ENCODE data around the gene IL27RA.
A peak's percentile ranks its signal among the peaks of the same experiment; 100 is the strongest.
"Not testable (repeated sequence)": the region's sequence is repeated elsewhere in the genome, so short reads cannot be mapped to it uniquely, and the experiment has no call there.

The IL27RA gene

DNA sequence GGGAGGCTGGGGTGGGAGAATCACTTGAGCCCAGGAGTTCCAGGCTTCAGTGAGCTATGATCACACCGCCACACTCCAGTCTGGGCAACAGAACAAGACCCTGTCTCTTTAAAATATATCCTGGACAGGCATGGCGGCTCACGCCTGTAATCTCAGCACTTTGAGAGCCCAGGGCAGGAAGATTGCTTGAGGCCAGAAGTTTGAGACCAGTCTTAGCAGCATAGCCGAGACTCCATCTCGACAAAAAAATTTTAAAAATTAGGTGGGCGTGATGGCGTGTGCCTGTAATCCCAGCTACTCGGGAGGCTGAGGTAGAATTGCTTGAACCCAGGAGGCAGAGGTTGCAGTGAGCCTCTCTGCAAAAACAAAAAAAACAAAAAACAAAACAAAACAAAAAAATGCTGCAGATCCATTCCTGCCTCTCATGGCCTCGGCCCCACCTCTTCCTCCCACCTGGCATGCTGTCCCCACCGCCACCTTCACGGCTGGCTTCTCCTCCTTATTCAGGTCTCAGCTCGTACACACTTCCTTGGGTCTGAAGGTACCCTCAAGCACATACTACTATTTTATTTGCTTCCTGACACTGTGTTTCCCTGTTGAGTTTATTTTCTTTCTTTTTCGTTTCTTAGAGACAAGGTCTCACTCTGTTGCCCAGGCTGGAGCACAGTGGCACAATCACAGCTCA, 30.7 kb upstream of the IL27RA start:
- DNase-seq, result no peak

DNA sequence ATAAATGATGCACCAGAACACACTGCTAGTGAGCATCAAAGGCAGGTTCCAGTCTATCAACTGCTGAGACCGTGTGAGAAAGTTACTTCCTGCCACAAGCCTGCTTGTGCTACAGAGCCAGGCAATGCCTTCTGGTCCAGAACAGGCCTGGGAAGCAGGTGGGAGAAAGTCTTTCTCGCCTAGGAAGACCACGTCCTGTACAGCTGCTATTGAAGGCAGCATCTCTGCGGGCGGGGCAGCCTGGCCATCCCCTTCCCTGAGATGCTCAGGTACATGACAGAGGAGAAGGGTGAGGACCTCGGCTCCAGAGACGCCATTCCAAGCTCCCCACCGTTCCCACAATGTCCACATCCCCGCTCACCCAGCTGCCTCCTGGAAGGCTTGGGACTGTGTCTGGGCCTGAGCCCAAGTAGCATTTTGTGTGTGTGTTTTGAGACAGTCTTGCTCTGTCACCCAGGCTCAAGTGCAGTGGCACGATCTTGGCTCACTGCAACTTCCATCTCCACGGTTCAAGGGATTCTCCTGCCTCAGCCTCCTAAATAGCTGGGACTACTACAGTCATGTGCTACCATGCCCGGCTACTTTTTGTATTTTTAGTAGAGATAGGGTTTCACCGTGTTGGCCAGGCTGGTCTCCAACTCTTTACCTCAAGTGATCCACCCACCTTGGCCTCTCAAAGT, 28.9 kb upstream of the IL27RA start:
- DNase-seq, result no peak

DNA sequence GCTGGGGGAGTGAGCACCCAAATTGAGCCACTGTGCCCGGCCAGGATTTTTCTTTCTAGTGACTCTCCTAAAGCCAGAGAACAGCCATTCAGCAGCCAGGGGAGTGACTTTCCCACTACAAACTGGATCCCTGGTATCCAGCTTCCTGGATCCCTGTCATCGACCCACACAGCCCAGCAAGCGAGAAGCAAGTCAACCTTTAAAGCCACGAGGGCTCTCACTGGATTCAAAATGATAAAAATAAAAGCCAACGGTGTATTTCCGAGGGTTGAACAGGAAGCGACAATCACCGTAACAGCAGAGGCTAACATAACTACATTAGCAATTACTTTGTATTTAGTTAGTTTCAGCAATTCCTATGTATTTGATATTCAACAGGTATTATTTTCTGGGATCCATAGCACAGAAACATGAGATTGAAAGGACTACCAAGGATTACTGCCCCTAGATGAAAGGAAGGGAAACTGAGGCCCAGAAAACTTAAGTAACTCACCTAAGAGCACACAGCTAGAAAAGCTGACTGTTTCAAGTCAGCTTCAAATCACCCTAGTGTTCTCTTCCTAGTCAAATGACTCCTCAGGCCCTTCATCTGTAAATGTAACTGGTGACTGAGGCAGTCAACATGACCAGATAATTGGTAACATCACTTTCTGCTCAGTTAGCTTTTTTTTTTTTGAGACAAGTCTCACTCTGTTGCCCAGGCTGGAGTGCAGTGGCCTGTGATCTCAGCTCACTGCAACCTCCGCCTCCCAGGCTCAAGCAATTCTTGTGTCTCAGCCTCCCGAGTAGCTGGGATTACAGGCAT, 28.1 kb upstream of the IL27RA start:
- peak; percentile 49 for DNase-seq

DNA sequence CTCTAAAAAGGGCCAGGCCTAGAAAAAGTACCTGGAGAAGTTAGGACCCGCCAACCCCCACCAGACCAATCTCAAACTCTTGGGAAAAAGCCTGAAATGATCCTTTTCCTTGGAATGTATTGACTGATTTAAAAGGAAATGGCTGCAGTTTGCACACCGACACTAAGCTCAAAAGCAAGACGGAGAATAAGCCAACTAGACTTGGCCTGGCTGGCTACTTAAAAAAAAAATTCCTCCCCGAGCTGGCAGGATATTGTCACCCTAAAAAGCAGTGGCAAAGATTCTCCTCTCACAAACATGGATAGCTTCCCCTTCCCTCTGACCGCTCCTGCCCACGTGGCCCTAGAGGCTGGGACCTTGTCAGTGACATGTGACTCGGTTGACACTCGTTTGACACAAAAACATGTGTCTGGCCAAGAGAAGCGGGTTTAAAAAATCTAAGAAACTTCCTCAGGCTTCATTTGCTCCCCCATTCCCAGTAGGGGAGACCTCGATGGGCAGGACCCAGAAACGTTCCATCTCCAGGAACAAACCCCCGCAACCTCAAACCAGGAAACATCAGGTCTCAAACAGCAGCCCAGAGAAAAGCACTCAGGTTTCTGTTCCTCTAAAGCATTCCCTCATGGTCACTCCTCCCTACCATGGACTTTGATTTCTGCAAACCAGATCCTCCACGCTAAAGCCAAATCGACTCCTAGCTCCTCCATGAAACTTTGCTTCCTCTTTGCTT, 26.8 kb upstream of the IL27RA start:
- DNase-seq, result peak; percentile 77

DNA sequence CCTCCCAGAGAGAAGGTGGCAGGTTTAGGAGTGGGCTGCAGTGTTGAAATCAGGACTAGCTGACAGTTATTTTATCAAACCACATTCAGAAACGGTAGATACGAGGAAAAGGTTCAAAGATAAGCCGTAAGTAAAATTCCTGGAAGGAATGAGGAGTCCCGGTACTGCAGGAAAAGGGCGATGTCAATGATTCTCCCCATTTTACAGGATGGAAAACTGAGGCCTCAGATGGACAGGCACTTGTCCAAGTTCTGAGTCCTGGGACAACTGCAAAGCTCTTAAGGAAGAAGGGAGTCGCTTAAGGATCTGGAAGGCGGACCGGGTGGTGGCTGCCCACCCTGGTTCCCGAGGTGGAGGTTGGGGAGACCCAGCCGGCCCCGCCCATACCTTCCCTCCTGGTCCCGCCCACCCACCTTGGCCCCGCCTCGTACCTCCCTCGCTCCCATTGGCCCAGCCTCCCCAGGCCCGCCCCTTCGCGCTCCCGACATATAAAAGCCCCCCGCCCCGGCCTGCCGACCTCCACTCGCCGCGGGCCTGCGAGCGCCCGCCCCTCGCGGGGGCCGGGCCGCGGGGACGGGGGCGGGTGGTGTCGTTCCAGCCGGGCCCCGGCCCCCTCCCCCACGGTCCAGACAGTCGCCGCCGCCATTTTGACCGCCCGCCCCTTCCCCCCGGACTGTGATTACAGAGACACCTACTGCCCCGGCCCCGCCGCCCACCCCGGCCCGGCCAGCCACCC, 26.0 kb upstream of the IL27RA start:
- peak; percentile 94 for DNase-seq

DNA sequence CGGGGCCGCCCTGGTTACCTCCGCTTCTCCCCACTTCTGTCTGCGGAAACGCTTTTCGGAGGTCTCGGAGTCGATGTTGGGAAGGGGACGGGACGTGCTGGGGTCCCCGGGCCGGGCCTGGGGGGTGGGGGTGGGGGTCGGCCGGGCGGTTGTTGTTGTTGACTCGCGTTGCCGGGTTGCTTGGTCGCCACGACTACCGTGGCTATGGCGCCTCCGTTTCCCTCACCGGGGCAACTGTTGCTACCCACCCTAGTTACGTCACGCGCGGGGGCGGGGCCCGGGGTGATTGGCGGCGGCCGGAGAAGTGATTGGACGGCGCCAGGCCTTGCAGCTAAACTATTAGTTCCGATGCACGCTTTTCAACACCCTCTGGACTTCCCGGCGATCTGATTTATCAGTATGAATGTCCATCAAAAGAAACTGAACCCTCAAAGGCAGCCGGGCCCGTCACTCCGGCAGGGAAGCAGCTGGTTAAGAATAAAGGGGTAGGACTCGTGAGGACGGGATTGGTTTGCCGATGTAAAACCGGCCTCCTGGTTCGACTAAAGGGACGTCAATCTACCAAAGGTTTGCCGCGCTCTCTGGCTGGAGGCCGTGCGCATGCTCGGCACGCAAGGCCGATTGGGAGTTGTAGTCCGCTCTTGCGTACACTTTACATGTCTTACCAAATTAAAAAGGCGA, 25.3 kb upstream of the IL27RA start, which contains the start of gene RFX1:
Gene RFX1 (minus strand): TSS at position 236 of the 681 bp plus-strand sequence. CDS start 12,477 bp downstream, outside the sequence.
- DNase-seq, result peak; percentile 99

DNA sequence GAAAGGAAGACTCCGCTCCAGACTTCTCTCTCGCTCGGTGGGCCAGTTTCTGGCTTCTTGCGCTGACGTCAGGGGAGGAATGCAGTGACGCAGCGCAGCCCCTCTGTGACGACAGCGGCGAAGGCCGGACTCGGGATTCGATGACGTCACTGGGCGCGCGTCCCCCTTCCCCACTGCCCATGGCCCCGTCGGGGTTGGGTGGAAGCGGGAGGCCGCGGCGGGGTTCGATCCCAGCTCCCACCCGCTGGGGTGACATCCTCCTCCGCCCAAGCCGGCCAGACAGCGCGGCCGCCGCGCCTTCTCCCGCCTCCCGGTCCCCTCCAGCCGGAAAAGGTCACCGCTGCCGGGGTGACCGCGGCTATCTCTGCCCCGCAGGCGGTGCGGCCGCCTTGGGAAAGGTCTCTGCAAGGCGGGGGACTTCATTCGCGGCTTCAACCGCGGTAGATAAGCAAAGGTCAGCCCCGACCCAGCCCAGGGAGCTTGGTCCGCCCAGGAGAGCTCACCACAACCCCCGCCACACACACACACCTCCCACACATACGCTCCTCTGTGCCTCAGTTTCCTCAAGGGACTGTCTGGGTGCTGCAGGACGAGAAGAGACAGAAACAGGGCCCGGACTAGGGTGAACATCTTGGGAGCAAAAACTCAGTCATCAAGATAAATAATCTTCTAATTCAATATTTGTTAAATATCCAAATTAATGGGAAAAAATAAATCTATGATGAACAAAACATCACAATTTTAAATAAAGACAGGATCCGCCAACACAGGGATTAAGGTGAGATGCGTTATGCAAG, 24.6 kb upstream of the IL27RA start:
- DNase-seq, result peak; percentile 84

DNA sequence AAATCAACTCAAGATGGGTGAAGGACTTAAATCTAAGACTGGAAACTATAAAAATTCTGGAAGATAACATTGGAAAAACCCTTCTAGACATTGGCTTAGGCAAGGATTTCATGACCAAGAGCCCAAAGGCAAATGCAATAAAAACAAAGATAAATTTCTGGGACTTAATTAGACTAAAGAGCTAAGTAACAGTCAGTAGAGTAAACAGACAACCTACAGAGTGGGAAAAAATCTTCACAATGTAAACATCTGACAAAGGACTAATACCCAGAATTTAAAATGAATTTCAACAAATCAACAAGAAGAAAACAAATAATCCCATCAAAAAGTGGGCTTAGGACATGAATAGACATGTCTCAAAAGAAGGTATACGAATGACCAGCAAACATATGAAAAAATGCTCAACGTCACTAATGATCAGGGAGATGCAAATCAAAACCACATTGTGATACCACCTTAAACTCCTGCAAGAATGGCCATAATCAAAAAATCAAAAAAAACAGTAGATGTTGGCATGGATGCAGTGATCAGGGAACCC, 19.1 kb upstream of the IL27RA start:
- DNase-seq, result no peak

DNA sequence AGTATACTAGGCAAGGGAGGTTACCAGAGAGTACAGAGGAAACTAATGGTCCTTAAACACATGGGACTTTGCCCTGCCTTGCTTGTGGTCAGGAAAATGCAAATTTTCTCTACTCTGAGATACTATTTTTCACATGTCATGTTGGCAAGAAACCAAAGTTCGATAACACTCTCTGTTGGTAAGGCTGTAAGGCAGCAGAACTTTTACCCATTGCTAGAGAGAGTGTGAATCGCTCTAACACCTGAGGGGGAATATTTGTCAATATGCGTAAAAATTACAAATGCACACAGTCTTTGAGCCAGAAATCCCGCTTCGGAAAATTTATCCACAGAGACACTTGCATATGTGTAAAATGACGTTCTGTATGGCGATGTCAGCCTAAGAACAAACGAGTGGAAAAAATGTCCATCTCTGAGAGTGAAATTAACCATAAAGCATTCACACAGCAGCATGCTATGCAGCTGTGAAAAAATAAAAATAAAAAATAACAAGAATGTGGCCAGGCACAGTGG, 16.0 kb upstream of the IL27RA start:
- peak; percentile 95 for DNase-seq

DNA sequence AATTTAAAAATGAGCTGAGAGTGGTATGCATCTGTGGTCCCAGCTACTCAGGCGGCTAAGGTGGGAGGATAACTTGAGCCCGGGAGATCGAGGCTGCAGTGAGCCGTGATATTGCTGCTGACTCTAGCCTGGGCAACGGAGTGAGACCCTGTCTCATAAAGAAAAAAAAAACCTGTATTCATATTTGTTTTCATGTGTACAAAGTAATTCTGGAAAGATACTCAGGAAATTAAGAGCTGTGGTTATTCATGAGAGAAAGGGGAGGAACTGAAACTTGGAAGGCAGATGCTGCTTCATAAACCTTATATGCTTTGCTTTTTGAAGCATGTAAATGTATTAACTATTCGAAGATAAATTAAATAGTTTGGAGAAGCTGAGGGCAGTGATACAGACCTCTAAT, 12.5 kb upstream of the IL27RA start:
- DNase-seq, result no peak

DNA sequence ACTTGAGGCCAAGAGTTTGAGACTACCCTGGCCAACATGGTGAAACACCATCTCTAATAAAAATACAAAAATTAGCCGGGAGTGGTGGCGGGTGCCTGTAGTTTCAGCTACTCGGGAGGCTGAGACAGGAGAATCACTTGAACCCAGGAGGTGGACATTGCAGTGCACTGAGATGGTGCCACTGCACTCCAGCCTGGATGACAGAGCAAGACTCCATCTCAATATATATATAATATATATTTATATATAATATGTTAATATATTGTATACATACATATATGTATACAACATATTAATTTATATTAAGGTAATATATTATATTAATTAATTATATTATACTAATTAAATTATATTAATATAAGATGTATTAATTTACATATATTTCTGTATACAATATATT, 11.8 kb upstream of the IL27RA start:
- DNase-seq, result not testable (repeated sequence)

DNA sequence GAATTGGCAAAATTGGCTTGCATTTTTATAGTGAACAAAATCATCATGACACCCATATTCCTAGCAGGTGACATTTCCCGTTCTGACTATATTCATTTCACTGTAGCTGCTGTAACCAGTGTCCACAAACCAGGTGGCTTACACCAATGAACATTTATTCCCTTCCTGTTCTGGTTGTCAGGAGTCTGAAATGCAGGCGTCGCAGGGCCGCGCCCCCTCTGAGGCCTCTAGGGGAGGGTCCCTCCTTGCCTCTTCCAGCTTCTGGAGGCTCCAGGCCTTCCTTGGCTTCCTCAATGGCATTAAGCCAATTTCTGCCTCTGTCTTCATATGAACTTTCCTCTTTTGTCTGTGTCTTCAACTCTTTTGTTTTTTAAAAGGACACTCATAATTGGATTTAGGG, 10.1 kb upstream of the IL27RA start:
- DNase-seq, result no peak

DNA sequence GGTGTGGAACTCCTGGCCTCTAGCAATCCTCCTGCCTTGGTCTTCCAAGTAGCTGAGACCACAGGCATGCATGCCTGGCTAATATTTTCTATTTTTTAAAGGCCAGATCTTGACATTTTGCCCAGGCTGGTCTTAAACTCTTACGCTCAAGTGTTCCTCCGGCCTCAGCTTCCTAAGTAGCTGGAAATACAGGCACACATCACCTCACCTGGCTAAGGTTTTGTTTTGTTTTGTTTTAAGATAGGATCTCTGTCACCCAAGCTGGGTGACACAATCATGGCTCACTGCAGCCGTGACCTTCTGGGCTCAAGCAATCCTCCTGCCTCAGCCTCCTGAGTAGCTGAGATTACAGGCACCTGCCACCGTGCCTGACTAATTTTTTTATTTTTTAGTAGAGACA, 9.1 kb upstream of the IL27RA start:
- no peak for DNase-seq

DNA sequence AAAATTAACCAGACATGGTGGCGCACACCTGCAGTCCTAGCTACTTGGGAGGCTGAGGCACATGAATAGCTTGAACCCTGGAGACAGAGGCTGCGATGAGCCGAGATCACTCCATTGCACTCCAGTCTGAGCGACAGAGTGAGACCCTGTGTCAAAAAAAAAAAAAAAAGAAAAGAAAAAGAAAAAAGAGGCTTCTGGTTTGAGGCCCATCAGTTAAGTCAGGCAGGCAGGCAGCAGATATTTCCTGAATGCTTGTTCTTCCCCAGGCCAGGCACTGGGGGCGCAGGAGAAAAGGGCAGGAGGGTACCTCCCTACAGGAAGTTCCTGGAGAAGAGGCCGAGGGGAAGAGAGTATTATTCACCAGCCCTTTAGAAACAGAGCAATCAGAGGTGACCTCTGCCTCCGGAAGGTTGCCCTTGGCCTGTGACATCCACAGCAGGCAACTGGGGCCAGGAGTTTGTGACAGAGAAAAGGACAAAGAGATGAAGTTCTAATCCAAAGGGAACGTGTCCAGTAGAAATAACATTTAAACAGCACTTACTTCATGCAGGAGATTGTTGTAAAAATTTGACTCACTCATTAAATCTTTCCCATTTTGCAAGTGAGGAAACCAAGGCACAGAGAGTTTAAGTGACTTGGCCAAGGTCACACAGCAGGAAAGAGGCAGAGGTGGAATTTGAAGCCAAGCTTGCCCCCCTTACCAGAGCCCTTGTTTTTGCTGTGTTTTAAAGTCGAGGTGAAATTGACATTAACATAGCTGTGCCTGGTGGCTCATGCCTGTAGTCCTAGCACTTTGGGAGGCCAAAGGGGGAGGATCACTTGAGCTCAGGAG, 7.9 kb upstream of the IL27RA start:
- DNase-seq, result peak; percentile 89

DNA sequence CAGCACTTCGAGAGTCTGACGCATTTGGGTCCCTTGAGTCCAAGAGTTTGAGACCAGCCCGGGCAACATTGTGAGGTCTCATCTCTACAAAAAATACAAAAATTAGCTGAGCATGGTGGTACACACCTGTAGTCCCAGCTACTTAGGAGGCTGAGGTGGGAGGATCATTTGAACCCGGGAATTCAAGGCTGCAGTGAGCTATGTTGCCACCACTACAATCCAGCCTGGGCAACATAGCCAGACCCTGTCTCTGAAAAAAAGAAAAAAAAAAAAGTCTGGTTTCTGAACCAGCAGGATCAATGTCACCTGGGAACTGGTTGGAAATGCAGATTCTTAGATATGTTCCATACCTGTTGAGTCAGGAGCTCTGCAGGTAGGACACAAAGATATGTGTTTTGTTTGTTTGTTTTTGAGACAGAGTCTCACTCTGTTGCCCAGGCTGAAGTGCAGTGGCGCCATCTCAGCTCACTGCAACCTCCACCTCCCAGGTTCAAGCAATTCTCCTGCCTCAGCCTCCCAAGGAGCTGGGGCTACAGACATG, 4.8 kb upstream of the IL27RA start:
- DNase-seq, result not testable (repeated sequence)

DNA sequence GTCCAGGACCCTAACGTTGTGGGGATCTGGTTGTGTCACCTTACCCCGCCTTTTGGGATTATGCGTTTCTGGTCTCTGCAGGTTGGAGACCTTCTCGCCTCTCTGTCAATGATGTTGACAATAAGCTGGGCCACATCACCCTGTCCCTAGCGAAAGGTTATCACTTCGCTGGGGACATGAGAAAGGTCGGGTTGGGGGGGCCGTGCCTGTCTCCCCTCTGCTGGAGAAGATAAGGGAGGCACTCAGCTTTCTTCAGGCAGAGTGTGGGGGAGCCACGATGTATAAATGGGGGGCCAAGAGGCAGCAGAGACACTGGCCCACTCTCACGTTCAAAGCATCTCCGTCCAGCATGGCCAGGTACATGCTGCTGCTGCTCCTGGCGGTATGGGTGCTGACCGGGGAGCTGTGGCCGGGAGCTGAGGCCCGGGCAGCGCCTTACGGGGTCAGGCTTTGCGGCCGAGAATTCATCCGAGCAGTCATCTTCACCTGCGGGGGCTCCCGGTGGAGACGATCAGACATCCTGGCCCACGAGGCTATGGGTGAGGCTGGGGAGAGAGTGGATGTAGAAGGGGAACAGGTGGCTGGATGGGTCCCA, 3.6 kb upstream of the IL27RA start, which contains the start of gene RLN3:
Gene RLN3 (plus strand): TSS at position 293 of the 595 bp plus-strand sequence. CDS start 57 bp downstream, at position 350.
- DNase-seq, result no peak

DNA sequence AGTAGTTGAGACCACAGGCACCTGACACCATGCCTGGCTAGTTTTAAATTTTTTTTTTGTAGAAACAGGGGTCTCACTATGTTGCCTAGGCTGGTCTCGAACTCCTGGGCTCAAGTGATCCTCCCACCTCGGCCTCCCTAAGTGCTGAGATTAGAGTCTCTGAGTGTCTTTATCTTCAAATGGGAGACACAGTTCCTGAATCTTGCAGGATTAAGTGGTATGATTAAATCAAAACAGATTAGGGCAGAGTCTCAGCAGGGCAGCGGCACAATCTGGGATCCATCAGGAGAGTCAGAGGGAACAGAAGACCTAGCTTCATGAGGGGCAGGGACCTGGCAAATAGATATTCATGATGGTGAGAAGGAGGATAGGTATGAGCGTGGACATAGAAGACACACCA, 2.7 kb upstream of the IL27RA start:
- DNase-seq, result no peak

DNA sequence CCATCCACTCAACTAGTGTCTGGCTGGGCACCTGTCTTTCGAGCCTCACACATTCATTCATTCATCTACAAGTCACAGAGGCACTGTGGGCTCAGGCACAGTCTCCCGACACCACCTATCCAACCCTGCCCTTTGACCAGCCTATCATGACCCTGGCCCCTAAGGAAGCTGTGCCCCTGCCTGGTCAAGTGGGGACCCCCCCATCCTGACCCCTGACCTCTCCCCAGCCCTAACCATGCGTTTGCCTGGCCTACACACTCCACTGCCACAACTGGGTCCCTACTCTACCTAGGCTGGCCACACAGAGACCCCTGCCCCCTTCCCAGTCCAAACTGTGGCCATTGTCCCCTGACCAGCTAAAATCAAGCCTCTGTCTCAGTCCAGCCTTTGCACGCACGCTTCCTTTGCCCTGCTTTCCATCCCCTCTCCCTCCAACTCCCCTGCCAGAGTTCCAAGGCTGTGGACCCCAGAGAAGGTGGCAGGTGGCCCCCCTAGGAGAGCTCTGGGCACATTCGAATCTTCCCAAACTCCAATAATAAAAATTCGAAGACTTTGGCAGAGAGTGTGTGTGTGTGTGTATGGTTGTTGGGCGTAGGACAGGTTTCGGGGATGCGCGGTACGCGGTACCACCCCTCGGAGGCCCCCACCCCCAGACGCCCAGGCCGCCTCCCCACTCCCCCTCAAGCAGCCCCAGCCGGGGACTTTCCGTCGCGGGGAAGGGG, 404 bp upstream of the IL27RA start:
- no peak for DNase-seq

All from hematopoietic multipotent progenitor cell treated with erythropoietin and hydrocortisone succinate and interleukin-3 and kit ligand, for 6 days (in vitro differentiated cells).